Measurements from ENCODE around the gene GRK3. TPM values are rescaled to one million over a fixed set of nuclear protein-coding genes. Genes with fewer than 3 reads are reported as not detected.
A peak's percentile ranks its signal among the peaks of the same experiment; 100 is the strongest.
"Not testable (repeated sequence)": the region's sequence is repeated elsewhere in the genome, so short reads cannot be mapped to it uniquely, and the experiment has no call there.

The GRK3 gene
- total RNA-seq, 2 experiments from 2014 or later = 7.5 to 8.6 TPM

- Mint-ChIP-seq H3K4me3 (no peak overlapping the region), H3K9me3 (no peaks in the 10 kb centered on the region), H3K4me1 (ENCODE audit: low read depth) (peaks cover 13% of the 10 kb centered on the region), H3K27ac (no peak overlapping the region), H3K27me3 (no peaks in the 10 kb centered on the region), H3K36me3 (no peaks in the 10 kb centered on the region)
- ChIA-PET CTCF (interaction anchor here (1.6 kb wide), 1 partner anchor 237 kb away, joined by 6 read pairs; no protein-coding TSS in a partner anchor), POLR2A (interaction anchor here (0.7 kb wide), 1 partner anchor 378 kb away, joined by 3 read pairs; no protein-coding TSS in a partner anchor)
- intact Hi-C loops (cut with micrococcal nuclease) = no loop called here
- no peak for DNase-seq
Measured at GRCh38 chr22:25698978-25699377, 134.5 kb downstream of the GRK3 start.

DNA sequence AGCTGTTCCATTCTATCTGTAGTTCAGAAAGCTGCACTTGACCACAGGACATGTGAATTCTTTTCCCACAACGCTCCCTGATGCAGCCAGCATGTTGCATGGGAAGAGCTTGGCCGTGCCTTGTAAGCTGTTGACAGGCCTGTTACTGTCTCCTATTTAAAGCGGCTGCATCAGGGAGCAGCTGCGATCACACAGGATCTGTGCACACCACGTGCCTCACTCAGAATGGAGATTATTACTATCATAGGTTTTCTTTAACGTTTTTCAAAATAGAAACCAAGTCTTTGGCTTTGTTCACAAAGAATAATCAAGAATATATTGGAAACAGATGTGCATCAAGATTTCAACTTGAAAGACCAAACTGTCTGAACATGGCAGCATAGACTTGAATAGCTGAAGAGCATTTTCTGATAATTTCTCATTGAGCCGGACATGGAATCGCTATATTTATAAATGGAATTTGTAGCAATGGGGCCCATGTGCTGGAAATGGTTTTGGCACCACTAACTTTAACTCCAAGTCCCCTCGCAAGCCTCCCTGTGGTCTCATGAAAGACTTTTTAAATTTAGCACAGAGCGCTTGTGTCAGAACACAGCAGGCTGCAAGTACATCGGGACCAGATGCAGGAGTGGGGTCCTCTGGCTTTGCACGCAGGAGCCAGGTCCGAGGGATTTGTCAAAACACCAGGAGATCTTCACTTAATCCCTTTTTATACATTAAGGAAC lies 136.7 kb downstream of the GRK3 start:
- POLR2A ChIA-PET = no interaction called here
- intact Hi-C loops (cut with micrococcal nuclease) = loop anchor here (5.0 kb wide), 1 partner anchor 254 kb away; no protein-coding TSS in a partner anchor
- H3K4me1 Mint-ChIP-seq (ENCODE audit: low read depth) = peaks cover 13% of the 10 kb centered on the region
- no peak for DNase-seq
- CTCF ChIA-PET = interaction anchor here (1.0 to 2.8 kb wide), 2 partner anchors 20 to 239 kb away, joined by 3 to 18 read pairs; no protein-coding TSS in a partner anchor
- H3K27ac Mint-ChIP-seq = no peak overlapping the region
- no peaks in the 10 kb centered on the region for H3K36me3 Mint-ChIP-seq
- no peaks in the 10 kb centered on the region for H3K27me3 Mint-ChIP-seq
- H3K4me3 Mint-ChIP-seq = no peak overlapping the region
- H3K9me3 Mint-ChIP-seq = no peaks in the 10 kb centered on the region

GRCh38 chr22:25702040-25702439 lies 137.6 kb downstream of the GRK3 start:
- H3K27me3 Mint-ChIP-seq = no peaks in the 10 kb centered on the region
- H3K36me3 Mint-ChIP-seq = no peaks in the 10 kb centered on the region
- ChIA-PET POLR2A (no interaction called here), CTCF (interaction anchor here (1.1 to 2.8 kb wide), 6 partner anchors 49 to 255 kb away, joined by 3 to 18 read pairs (median 3); no protein-coding TSS in a partner anchor)
- DNase-seq = no peak
- intact Hi-C loops (cut with micrococcal nuclease) = loop anchor here (1.0 to 5.0 kb wide), 5 partner anchors 48 to 255 kb away; partner anchors contain the start of gene GRK3
- no peaks in the 10 kb centered on the region for H3K9me3 Mint-ChIP-seq
- H3K4me1 Mint-ChIP-seq (ENCODE audit: low read depth) = peaks cover 13% of the 10 kb centered on the region
- no peak overlapping the region for H3K27ac Mint-ChIP-seq
- H3K4me3 Mint-ChIP-seq = no peak overlapping the region

DNA sequence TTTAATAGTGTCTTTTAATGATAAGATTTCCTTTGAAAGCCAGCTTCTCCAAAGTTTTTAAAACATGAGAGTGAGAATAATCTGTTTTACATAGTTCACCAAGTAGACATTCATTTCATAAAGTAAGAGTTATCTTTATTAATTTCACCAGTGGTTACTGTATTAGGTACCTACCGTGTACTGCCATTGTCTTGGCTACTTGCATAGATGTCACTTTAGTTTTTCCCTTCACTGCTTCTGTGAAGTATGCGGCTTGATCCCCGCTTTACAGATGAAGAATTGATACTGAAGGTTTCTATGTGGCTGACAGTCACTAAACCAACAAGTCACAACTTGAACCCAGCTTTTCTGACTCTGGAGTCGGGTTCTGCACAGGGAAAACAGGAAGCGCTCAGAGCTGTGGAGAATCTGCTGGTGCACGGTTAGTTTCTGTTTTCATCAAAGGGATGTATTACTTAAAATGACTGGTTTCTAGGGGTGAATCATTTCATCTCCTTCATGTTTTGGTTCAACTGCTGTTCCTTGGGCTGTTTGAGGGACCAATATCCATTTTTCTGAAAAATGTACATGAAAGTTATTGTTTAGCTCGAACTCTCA lies 138.2 kb downstream of the GRK3 start:
- CTCF ChIA-PET = interaction anchor here (1.1 to 2.8 kb wide), 7 partner anchors 48 to 255 kb away, joined by 3 to 18 read pairs (median 3); no protein-coding TSS in a partner anchor
- peaks cover 4% of the 10 kb centered on the region for H3K36me3 Mint-ChIP-seq
- H3K27me3 Mint-ChIP-seq = no peaks in the 10 kb centered on the region
- POLR2A ChIA-PET = interaction anchor here (1.0 to 1.2 kb wide), 2 partner anchors 43 to 48 kb away, joined by 3 to 4 read pairs; no protein-coding TSS in a partner anchor
- peak; percentile 65 for DNase-seq
- peak overlapping the region; percentile 45 for H3K27ac Mint-ChIP-seq
- no peaks in the 10 kb centered on the region for H3K9me3 Mint-ChIP-seq
- intact Hi-C loops (cut with micrococcal nuclease) = loop anchor here (1.0 to 5.0 kb wide), 5 partner anchors 48 to 255 kb away; partner anchors contain the start of gene GRK3
- H3K4me3 Mint-ChIP-seq = no peak overlapping the region
- peaks cover 13% of the 10 kb centered on the region for H3K4me1 Mint-ChIP-seq (ENCODE audit: low read depth)

GRCh38 chr22:25704701-25705100 lies 140.2 kb downstream of the GRK3 start:
- intact Hi-C loops (cut with micrococcal nuclease) = loop anchor here (5.0 kb wide), 1 partner anchor 257 kb away; no protein-coding TSS in a partner anchor
- ChIA-PET CTCF (interaction anchor here (2.2 kb wide), 1 partner anchor 68 kb away, joined by 7 read pairs; no protein-coding TSS in a partner anchor), POLR2A (no interaction called here)
- DNase-seq = no peak
- Mint-ChIP-seq H3K9me3 (no peaks in the 10 kb centered on the region), H3K36me3 (peaks cover 4% of the 10 kb centered on the region), H3K4me3 (no peak overlapping the region), H3K4me1 (ENCODE audit: low read depth) (peaks cover 15% of the 10 kb centered on the region), H3K27me3 (no peaks in the 10 kb centered on the region), H3K27ac (no peak overlapping the region)

GRCh38 chr22:25706197-25706596 lies 141.7 kb downstream of the GRK3 start:
- Mint-ChIP-seq H3K27me3 (no peaks in the 10 kb centered on the region), H3K4me3 (no peak overlapping the region), H3K36me3 (peaks cover 6% of the 10 kb centered on the region), H3K9me3 (no peaks in the 10 kb centered on the region), H3K27ac (no peak overlapping the region), H3K4me1 (ENCODE audit: low read depth) (peaks cover 21% of the 10 kb centered on the region)
- intact Hi-C loops (cut with micrococcal nuclease) = no loop called here
- ChIA-PET POLR2A (no interaction called here), CTCF (interaction anchor here (2.2 kb wide), 1 partner anchor 67 kb away, joined by 7 read pairs; no protein-coding TSS in a partner anchor)
- no peak for DNase-seq

- H3K4me3 Mint-ChIP-seq; H3K9me3 Mint-ChIP-seq; H3K36me3 Mint-ChIP-seq; intact Hi-C loops (cut with micrococcal nuclease); CTCF ChIA-PET; H3K27ac Mint-ChIP-seq; DNase-seq; H3K27me3 Mint-ChIP-seq; H3K4me1 Mint-ChIP-seq (ENCODE audit: low read depth): not testable (repeated sequence)
- POLR2A ChIA-PET = interaction anchor here (0.6 kb wide), 1 partner anchor 137 kb away, joined by 3 read pairs; no protein-coding TSS in a partner anchor
Measured at GRCh38 chr22:25708430-25708829, 144.0 kb downstream of the GRK3 start.

DNA sequence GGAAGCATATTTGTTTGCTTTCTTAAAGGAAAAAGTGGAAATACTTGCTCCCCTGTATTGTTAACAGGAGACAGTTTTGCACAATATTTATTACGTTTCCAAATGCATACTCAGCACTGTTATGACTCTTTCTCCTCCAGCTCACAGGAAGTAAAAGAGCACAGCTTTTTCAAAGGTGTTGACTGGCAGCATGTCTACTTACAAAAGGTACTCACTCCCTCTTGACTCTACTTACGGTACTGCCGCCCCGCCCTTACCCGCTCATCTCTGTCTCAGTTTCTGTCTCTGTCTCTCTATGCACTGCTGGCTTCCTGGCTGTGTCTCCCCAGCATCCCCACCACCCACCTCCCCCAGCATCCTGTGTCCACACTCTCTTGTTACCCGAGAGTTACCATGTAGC lies 145.3 kb downstream of the GRK3 start:
- no peaks in the 10 kb centered on the region for H3K9me3 Mint-ChIP-seq
- no peak overlapping the region for H3K4me3 Mint-ChIP-seq
- ChIA-PET CTCF (interaction anchor here (1.2 to 1.3 kb wide), 2 partner anchors 63 to 262 kb away, joined by 3 to 4 read pairs; no protein-coding TSS in a partner anchor), POLR2A (interaction anchor here (1.3 kb wide), 1 partner anchor 40 kb away, joined by 4 read pairs; no protein-coding TSS in a partner anchor)
- intact Hi-C loops (cut with micrococcal nuclease) = no loop called here
- peak overlapping the region; percentile 50 for H3K27ac Mint-ChIP-seq
- H3K36me3 Mint-ChIP-seq = peaks cover 6% of the 10 kb centered on the region
- H3K27me3 Mint-ChIP-seq = no peaks in the 10 kb centered on the region
- peaks cover 8% of the 10 kb centered on the region for H3K4me1 Mint-ChIP-seq (ENCODE audit: low read depth)
- peak; percentile 79 for DNase-seq

DNA sequence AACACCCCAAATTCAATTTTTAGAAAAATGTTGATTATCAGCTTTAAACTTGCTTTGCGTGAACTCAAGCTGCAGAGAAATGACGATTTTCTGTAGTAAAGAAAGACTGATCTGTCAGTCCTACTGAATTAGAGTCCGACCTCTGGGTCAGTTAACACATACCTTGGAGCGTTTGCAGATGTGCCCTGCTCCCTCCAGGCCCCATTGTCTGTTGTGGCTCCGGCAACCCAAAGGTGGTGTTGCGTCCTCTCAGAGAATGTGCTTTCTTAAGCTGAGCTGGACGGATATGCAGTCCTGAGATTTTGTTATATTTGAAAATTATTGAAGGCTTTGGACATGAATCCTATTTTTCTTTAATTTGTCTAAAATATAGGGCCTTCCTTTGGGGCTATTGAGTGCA lies 146.0 kb downstream of the GRK3 start:
- H3K4me3 Mint-ChIP-seq = no peak overlapping the region
- no peak for DNase-seq
- no peak overlapping the region for H3K27ac Mint-ChIP-seq
- no peaks in the 10 kb centered on the region for H3K9me3 Mint-ChIP-seq
- peaks cover 6% of the 10 kb centered on the region for H3K36me3 Mint-ChIP-seq
- no peaks in the 10 kb centered on the region for H3K27me3 Mint-ChIP-seq
- peaks cover 8% of the 10 kb centered on the region for H3K4me1 Mint-ChIP-seq (ENCODE audit: low read depth)
- ChIA-PET POLR2A (interaction anchor here (1.3 kb wide), 1 partner anchor 39 kb away, joined by 4 read pairs; no protein-coding TSS in a partner anchor), CTCF (interaction anchor here (1.2 to 1.3 kb wide), 2 partner anchors 63 to 262 kb away, joined by 3 to 4 read pairs; no protein-coding TSS in a partner anchor)
- intact Hi-C loops (cut with micrococcal nuclease) = no loop called here

- ChIA-PET CTCF (no interaction called here), POLR2A (interaction anchor here (1.0 kb wide), 1 partner anchor 38 kb away, joined by 5 read pairs; no protein-coding TSS in a partner anchor)
- Mint-ChIP-seq H3K4me3 (no peak overlapping the region), H3K4me1 (ENCODE audit: low read depth) (peaks cover 8% of the 10 kb centered on the region), H3K9me3 (no peaks in the 10 kb centered on the region), H3K27ac (no peak overlapping the region), H3K36me3 (peaks cover 7% of the 10 kb centered on the region), H3K27me3 (no peaks in the 10 kb centered on the region)
- no peak for DNase-seq
- intact Hi-C loops (cut with micrococcal nuclease) = no loop called here
Measured at GRCh38 chr22:25711491-25711890, 147.0 kb downstream of the GRK3 start.

- DNase-seq = no peak
- peaks cover 8% of the 10 kb centered on the region for H3K4me1 Mint-ChIP-seq (ENCODE audit: low read depth)
- H3K36me3 Mint-ChIP-seq = peaks cover 3% of the 10 kb centered on the region
- no peak overlapping the region for H3K4me3 Mint-ChIP-seq
- no peaks in the 10 kb centered on the region for H3K9me3 Mint-ChIP-seq
- no peaks in the 10 kb centered on the region for H3K27me3 Mint-ChIP-seq
- POLR2A ChIA-PET = no interaction called here
- CTCF ChIA-PET = interaction anchor here (0.7 kb wide), 1 partner anchor 20 kb away, joined by 3 read pairs; no protein-coding TSS in a partner anchor
- H3K27ac Mint-ChIP-seq = no peak overlapping the region
- intact Hi-C loops (cut with micrococcal nuclease) = no loop called here
Measured at GRCh38 chr22:25712661-25713400, 148.4 kb downstream of the GRK3 start.

Data from activated CD4-positive, alpha-beta memory T cell treated with anti-CD3 and anti-CD28 coated beads for 36 hours (primary cell).